OCI-LY1 (cell line): ENCODE measurements around the gene INPP5A.

ENCODE experiments used
- EZH2 ChIP-seq: fragments of 200-600 bp; sonication (generic), shearing (Covaris generic); IDR thresholded peaks from 2 replicates; pipeline ENCODE4 v1.8.0; 2017; ENCODE audit warnings: borderline replicate concordance, mixed run types, mild to moderate bottlenecking, antibody characterized with exemption, low read length, moderate library complexity, mixed read lengths
- TF ChIP-seq, protein P1 (sequence below): fragments of 200-600 bp; sonication (generic), shearing (Covaris generic); IDR thresholded peaks from 2 replicates; pipeline ENCODE4 v1.5.1; 2017; ENCODE audit warnings: mild to moderate bottlenecking, antibody characterized with exemption, low read length, moderate library complexity, mixed read lengths

DNA sequence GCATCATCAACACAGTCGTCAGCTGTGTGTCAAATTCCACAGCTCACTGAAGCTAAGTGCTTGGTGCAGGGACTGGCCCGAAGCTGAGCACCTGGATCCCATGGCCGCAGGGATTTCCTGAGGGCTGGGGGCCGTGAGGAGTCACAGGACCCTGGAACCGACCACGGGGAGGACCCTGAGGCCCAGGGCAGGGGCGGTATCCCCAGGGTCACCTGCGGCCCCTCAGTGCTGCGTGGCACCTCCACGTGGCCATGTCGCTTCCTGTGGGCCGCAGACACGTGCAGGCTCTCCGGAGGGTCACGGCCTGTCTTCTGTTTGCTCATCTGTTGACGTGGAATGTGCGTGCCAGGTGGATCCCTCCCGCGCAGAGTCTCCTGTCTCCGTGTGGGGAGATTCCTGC is 194.9 kb downstream of the INPP5A start:
- TF ChIP-seq, protein P1, sequence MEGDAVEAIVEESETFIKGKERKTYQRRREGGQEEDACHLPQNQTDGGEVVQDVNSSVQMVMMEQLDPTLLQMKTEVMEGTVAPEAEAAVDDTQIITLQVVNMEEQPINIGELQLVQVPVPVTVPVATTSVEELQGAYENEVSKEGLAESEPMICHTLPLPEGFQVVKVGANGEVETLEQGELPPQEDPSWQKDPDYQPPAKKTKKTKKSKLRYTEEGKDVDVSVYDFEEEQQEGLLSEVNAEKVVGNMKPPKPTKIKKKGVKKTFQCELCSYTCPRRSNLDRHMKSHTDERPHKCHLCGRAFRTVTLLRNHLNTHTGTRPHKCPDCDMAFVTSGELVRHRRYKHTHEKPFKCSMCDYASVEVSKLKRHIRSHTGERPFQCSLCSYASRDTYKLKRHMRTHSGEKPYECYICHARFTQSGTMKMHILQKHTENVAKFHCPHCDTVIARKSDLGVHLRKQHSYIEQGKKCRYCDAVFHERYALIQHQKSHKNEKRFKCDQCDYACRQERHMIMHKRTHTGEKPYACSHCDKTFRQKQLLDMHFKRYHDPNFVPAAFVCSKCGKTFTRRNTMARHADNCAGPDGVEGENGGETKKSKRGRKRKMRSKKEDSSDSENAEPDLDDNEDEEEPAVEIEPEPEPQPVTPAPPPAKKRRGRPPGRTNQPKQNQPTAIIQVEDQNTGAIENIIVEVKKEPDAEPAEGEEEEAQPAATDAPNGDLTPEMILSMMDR = no peak
- TF ChIP-seq EZH2 = no peak
